Femur (tissue), 1 donor: Measurements from ENCODE around the gene MEIG1.
"Not testable (repeated sequence)": the region's sequence is repeated elsewhere in the genome, so short reads cannot be mapped to it uniquely, and the experiment has no call there.

ENCODE experiments used
- DNase-seq: peaks from one replicate; pipeline ENCODE4 v3.0.0-alpha.2; 2017

MEIG1 gene

DNA sequence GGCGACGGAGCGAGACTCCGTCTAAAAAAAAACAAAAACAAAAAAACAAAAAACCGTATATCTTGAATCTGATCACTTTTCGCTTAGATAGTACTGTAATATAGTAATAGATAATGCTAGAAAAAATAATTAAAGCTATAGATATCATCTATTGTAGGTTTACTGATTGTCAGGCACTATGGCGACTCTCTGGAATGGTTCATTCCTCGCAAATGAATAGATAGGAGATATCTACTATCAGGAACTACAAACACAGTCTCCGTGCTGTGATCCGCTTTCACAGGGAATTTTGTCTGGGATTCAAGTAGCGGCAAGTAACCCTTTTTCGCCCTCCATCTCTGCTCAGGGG is 342 bp upstream of the MEIG1 start:
- DNase-seq = no peak

- no peak for DNase-seq
Observed at GRCh38 chr10:14967897-14968296, 8.7 kb downstream of the MEIG1 start.

GRCh38 chr10:14971867-14972448 is 12.8 kb downstream of the MEIG1 start:
- DNase-seq = no peak

- not testable (repeated sequence) for DNase-seq
Observed at GRCh38 chr10:14974153-14974998, 15.2 kb downstream of the MEIG1 start.

DNA sequence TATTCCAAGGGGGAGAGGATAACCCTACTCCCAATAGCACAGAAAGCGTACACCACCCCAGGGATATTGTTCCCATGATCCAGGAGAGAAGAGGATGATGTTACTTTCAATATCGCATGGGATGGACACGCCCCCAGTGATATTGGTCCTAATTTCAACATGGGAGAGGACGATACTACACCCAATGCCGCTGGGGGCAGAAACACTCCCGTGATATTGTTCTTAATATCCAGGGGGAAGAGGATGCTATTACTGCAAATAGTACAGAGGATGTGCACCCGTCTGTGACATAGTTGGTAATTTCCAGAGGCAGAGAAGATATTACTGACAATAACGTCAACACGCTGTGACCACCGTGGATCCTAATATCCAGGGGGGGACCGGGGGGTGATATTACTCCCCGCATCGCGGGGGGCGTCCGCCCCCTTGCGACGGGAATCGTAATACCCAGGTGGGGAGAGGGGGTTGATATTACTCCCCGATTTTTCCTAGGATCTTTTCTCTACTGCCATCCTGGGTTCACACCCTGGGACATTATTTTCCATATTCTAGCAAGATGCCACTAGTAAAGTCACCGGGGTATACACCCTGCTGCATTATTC is 16.6 kb downstream of the MEIG1 start:
- DNase-seq = no peak

- no peak for DNase-seq
Observed at GRCh38 chr10:14982744-14983143, 23.6 kb downstream of the MEIG1 start.

GRCh38 chr10:14989552-14989951 is 30.4 kb downstream of the MEIG1 start:
- not testable (repeated sequence) for DNase-seq

- not testable (repeated sequence) for DNase-seq
Observed at GRCh38 chr10:14991035-14991749, 32.0 kb downstream of the MEIG1 start.

DNA sequence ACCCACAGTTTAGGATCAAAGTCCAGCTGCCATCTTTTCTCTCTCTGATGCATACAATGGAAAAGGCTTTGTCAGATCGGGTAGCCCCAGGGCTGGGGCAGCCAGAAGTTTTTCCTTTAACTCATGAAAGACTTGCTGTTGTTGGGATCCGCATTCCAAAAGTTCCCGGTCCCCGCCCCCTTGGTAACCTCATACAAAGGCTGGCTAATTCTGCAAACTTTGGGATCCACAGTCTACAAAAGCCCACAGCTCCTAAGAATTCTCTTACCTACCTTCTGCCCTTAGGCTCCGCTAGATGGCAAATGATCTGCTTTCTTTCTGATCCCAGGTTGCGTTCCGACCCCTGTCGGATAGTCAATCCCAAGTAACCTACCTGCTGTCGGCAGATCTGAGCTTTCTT is 33.1 kb downstream of the MEIG1 start:
- not testable (repeated sequence) for DNase-seq

- DNase-seq = not testable (repeated sequence)
Observed at GRCh38 chr10:14993500-14994455, 34.6 kb downstream of the MEIG1 start.

DNA sequence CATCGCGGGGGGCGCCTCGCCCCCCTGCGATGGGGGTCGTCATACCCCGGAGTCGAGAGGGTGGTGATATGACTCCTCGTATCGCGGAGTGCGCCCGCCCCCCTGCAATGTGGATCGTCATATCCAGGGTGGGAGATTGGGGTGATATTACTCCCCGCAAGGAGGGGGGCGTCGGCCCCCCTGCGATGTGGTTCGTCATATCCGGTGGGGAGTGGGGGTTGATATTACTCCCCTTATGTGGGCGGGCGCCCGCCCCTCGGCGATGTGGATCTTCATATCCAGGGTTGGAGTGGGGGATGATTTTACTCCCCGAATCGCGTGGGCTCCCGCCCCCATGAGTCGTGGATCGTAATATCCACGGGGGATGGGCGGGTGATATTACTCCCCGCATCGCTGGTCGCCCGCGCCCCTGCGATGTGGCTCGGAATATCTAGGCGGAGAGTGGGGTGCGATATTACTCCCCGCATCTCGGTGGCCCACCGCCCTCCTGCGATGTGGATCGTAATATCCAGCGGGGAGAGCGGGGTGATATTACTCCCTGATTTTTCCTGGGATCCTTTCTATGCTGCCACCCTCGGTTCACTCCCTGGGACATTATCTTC is 36.9 kb downstream of the MEIG1 start:
- no peak for DNase-seq

DNA sequence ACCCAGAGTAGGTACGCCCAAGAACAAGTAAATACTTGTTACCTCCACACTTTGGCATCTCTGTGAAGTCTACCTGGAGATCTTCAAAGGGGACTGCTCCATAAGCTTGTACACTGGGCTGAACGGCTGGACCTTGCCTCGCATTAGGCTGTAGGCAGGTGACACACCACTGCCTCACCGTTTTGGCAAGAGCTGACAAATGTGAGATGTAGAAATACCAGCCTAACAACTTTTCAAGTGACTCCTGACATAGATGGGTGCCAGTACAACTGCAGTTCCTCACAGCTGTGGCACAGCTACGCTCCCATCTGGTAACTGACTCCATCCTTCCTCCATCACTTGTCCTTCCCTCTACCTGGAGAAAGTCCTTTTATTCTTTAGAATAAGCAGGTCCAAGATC is 54.3 kb downstream of the MEIG1 start:
- not testable (repeated sequence) for DNase-seq

DNA sequence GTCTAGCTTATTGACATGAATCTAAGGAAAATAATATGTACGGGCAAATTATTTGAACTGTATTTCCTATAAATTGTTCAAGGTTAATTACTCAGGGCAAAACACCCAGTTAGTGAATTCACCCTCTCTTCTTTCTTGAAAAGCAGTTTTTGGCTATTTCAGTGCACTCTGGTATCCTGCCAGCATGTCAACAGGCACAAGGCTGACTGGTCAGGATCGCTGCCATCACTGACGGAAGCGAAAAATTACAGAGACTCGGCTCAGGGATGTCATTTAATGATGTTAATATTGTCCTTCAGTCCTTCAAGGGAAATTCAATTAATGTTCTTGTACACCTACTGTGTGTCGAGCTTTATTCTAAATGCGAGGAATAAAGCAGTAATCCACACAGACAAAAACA is 56.3 kb downstream of the MEIG1 start:
- no peak for DNase-seq

DNA sequence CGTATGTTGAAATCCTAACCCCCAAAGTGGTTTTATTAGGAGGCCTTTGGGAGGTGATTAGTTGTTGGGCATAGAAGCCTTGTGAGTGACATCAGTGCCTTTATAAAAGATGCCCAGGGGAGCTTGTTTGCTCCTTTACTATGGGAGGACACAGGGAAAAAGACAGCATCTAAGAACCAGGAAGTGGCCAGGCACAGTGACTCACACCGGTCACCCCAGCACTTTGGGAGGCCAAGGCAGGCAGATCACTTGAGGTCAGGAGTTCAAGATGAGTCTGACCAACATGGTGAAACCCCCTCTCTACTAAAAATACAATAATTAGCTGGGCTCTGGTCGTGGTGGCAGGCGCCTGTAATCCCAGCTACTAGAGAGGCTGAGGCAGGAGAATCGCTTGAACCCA is 61.8 kb downstream of the MEIG1 start:
- DNase-seq = not testable (repeated sequence)
